PFSK-1 (cell line): ENCODE data around the gene SLC24A4.

ENCODE experiments used
- POLR2AphosphoS5 ChIP-seq: IDR thresholded peaks from 2 replicates; pipeline ENCODE4 v1.6.1; 2012; ENCODE audit warnings: low read depth, mild to moderate bottlenecking, control low read depth, low read length, moderate library complexity
- REST ChIP-seq, 2 experiments: IDR thresholded peaks; 2 replicates each; pipeline versions ENCODE4 v1.6.1 to v1.8.0; 2011 to 2012; ENCODE audit warnings: low read depth in 2 of 2, low read length in 2 of 2, control low read depth in 1 of 2, inconsistent platforms in 1 of 2, mild to moderate bottlenecking in 1 of 2, moderate library complexity in 1 of 2; ENCODE audit not compliant: insufficient read depth in 1 of 2
- TAF1 ChIP-seq: IDR thresholded peaks from 2 replicates; pipeline ENCODE4 v1.6.1; 2012; ENCODE audit warnings: low read length, control low read depth, borderline replicate concordance; ENCODE audit not compliant: insufficient read depth

- TF ChIP-seq POLR2AphosphoS5 (no peak), REST (IDR thresholded peaks at IDR 0.05; ENCODE audit: insufficient read depth in 1 of 2, low read depth in 2 of 2, low read length in 2 of 2) (no peak), TAF1 (no peak)
These were observed 81.5 kb downstream of the SLC24A4 start for GRCh38 chr14:92404421-92404820.
